ENCODE measurements around the gene CACNA1C.

Gene CACNA1C

DNA sequence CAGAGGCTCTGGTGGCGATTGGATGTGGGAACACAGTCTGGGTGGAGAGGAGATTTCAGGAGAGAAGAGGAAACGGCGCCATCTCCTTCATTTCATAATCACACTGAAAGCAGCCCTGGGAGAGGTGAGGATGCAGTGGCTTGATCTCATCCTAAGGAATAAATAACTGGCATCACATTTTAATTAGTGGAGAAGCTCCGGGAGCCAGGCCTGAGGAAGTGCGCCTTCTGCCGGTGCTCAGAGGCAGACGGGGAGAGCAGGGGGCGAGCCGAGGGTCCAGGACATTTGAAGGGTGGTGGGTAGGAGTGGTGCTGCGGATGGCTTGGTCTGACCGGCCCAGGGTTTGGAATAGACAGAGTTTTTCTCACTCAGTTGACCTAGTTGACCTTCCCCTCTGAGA, 265.0 kb downstream of the CACNA1C start:
- no peak for DNase-seq (ENCODE audit: low spot score)

DNA sequence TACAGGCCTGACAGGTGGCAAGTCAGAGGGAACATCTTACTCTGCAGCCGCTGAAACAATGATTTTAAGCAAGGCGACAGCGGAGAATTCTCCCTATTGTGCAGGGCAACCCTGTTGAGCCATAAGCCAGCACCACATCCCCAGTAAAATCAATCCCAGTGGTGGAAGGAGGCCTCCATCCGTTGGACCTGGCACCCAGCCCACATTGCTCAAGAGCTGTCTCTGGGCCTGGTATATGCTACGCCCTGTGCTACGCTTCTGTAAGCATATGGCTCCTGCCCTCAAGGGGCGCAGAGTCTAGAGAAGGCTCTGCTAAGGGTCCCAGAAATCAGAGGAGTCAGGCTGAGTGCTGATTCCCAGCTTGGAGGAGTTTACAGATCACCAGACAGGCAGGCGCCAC, 265.5 kb downstream of the CACNA1C start:
- DNase-seq (ENCODE audit: low spot score): no peak

DNA sequence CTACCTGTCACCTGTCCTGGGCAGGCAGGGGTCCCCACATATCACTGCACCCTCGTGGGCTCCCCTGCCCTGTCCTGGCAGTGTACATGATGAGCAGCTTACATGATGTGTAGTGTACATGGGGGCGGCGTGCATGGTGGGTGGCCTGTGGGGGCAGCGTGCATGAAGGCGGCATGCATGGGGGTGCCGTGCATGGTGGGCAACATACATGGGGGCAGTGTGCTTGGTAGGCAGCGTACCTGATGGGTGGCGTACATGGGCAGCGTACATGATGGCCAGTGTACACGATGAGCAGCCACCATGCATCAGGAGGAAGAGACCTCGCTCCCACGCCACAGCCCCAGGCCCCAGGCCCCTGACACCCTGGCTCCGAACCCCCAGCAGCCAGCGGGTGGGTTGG, 266.3 kb downstream of the CACNA1C start:
- no peak for DNase-seq (ENCODE audit: low spot score)

DNA sequence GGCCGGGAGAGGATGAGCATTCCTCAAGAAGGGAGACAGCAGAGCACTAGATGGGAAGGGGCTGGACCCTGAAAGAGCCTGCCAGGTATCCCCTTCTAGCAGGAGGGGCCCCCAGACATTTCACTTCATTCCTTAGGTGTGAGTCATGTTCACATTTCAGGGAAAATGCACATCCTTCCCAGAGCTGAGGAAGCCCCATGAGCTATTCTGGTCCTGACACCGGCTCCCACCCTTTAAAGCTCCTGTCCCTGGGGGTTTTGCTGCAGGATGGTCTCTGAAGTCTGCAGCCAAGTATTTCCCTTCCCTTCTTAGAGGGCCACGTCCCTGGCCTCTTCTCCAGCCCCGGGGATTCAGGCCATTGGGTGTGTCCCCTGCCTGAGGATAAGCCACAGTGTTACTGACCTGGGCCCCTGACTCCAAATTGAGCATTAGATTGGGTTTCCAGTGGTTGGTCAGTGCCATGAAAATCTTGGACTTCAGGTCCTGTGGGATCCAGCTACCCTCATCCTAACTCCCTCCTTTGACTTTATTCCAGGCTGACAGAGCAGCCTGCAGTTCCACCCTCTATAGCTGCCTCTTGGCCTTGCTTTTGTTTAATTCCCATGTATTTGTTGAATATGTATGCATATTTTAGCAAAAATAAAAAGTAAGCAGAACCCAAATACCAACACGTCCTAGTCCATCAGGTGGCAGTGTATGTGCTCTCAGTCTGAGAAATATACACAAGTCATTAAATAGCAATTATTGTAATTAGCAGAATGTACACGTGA, 267.1 kb downstream of the CACNA1C start:
- DNase-seq (ENCODE audit: low spot score): no peak

DNA sequence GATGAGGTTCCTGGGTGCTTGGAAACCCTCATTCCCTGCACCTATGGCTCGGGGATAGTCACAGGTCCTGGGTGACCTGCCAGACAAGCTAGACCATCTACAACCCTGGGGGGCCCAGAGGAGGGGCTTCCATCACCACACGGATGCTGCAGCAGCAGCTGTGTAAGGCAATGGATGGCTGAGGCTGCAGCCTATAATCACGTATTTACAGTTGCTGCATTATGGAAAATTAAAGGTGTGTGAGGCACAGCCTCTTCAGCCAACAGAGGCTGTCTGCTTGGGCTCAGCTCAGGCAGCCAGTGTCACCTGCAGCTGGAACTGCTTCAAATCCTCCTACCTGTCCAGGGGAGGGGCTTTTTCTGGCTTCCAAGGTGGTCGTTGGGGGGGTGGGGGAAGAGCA, 268.1 kb downstream of the CACNA1C start:
- no peak for DNase-seq (ENCODE audit: low spot score)

DNA sequence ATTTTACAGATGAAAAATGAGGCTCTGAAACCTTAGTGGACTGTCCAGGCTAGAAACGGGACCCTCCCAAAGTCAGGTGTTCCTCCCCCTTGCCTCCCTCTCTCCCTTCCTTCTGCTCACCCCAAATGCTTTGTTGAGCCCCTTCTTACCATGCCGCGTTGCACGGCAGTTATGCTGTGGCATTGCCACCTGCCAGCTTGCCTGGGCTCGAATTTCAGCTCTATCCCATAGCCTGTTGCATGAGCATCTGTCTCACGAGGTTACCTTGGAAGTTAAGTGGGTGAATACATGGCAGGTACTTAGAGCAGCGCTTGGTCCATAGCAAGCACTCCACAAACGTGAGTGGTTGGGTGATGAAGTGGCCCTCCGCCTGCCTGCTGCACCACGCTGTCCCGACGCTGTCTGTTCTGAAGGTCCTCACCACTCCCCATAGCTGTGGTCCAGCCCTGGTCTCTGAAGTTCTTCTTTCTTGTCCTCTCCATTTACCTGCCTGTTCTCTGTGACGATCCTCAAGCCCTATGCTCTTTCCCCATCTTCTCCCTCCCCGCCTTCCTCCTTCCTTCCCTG, 269.9 kb downstream of the CACNA1C start:
- DNase-seq (ENCODE audit: low spot score): no peak

DNA sequence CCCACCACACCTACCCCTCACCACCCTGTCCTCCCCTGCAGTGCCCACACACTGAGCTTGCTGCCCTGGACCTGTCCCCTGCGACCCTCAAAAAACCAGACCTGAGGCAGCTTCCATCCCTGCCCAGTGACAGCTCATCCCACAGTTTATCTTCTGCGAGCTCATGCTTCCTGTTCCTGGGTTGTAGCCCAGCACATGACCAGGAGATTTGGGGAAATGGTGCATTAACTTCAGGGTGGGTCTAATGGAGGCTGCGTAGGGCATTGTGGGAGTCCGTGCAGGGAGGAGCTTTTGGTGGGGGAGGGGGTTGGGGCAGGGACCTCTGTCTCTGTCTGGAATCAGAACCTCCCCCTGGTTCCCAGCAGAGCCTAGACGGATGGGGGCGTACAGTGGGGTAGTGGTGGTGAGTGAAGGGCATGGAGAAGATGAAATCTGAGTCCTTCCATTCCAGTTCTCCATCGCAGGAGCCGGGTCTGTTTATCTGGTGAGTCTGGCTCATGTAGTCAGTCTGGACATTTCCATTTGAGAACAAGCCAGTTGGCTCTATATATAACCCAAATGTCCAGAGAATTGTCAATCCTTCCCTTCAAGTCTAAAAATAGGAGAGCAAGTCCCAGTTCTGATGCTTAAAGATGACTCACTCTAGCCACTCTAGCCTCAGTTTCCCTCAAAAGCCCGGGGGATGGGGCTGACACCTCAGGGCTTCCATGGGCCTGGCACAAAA, 270.9 kb downstream of the CACNA1C start:
- DNase-seq (ENCODE audit: low spot score): no peak

DNA sequence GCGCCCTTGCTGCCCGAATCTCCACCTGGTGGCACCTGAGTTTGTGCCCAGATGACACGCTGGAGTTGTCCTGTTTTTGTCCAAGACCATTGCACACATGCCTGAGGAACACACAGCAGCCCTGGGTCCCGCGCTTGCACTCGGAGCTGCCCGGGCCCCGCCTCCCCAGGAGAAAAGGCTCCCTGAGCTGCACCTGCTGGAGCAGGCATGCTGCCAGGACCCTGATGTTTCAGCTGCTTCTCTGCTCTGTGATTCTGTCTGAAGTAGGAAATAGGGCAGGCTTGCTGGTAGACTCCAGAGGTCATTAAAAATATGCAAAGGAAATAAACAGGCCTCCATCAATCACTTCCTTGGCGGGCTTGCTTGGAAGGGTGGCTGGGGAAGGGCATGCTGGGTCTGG, 271.6 kb downstream of the CACNA1C start:
- peak; percentile 25 for DNase-seq (ENCODE audit: low spot score)

DNA sequence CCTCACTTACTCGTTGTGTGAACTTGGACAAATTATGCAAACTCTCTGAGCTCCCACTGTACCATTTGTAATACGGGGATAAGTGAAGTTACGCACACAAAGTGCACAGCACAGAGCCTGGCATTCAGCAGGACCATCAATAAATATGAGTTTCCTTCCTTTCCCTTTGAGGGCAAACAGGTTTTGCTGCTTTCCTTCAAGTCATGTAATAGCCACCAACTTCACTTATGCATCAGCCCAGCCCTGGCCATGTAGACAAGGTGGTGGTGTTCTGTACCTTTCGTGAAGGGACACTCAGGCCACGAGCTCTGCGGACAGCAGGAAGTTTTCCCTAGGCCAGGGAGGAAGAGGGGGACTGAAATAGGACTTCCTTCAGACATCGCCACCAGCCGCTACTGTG, 272.7 kb downstream of the CACNA1C start:
- DNase-seq (ENCODE audit: low spot score): no peak

DNA sequence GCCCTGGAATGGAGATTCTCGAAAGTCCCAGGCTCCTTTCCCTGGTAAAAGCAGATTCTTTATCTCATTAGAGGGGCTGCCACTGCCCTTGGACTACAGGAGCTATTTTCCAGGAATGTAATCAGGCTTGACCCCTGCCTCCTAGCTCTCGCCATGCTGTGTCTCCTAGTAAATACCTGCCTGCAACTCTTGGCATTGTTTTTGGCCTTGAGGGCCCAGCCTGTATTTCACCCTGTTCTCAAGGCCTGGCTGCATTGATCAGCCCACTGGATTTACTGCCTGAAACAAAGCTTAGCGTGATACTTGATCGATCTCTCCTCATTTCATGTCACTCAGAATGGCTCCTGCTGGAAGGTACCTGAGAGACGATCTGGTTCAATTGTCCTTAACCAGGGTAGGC, 273.7 kb downstream of the CACNA1C start:
- DNase-seq (ENCODE audit: low spot score): no peak

DNA sequence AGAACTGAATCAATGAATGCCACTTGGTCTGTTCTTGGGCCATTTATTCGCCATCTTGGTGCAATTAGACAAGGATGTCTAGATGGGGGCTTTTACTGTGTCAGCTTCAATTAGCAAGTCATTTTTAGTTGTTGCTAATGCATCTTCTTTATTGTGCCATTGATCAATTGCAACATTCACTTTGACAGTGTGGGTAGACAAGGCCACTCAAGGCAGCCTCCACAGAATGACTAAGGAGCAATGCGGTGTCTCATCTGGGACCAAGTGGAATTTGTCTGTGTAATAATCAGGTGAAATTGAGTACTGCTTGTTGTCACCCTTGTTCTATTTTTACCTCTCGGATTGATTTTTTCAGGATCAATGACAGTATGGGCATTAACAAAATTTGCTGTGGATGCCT, 275.9 kb downstream of the CACNA1C start:
- no peak for DNase-seq (ENCODE audit: low spot score)

DNA sequence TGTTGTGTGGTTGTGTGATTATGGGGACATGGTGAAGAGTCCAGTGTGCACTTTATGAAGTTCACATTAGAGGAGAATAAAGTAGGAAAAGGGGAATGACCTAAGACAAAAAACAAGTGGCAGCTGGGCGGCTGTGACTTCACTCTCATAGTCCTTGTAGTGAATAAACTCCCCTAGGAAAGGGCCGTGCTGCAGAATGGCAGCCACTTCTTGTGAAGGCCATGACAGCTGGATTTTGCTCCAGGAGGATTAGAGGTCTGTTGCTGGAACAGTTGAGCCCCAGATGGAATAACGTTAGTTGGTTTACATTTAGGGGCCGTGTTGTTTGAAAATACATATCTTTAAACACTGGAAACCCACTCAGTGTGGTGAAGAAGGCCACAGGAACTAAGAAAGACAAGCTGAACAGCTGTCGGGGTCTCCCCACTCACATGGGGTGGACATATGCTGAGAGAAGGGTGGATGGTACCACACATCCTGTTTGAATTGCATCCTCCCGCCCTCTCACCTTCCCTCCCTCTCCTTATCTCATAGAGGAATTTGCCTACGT, 276.9 kb downstream of the CACNA1C start:
- no peak for DNase-seq (ENCODE audit: low spot score)

DNA sequence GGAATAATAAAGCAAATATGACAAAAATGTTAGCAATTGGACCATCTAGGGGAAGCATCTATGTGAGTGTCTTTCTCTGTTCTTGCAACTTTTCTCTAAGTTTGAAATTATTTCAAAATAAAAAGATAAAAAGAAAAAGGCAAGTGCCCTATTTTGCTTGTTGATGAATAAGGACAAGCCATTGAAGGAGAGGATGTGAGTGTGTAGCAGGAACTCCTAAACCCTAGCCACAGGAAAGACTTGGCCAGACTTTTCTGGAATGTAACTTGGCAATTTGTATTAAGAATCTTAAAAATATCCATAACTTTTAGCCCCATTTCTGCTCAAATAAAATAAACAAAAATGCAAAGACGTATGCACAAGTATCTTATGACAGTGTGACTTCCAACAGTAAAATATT, 279.4 kb downstream of the CACNA1C start:
- DNase-seq (ENCODE audit: low spot score): no peak

DNA sequence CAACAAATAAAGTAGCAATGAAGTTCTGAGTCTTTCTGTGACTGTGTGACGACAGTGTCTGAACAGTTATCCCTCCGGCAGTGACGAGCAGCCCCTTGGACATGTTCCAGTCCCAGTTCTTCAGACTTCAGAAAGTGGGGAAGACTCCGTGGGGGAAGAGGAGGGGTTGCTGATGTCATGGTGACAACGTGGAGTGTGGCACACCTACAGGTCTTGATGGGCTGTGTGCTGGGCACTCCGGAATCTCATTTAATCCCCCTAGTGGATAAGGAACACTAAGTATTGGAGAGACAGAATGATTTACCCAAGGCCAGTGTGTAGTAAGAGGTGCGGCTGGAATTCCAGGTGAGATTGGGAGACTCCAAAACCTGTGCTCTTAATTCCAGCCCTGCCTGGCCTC, 280.2 kb downstream of the CACNA1C start:
- DNase-seq (ENCODE audit: low spot score): no peak

DNA sequence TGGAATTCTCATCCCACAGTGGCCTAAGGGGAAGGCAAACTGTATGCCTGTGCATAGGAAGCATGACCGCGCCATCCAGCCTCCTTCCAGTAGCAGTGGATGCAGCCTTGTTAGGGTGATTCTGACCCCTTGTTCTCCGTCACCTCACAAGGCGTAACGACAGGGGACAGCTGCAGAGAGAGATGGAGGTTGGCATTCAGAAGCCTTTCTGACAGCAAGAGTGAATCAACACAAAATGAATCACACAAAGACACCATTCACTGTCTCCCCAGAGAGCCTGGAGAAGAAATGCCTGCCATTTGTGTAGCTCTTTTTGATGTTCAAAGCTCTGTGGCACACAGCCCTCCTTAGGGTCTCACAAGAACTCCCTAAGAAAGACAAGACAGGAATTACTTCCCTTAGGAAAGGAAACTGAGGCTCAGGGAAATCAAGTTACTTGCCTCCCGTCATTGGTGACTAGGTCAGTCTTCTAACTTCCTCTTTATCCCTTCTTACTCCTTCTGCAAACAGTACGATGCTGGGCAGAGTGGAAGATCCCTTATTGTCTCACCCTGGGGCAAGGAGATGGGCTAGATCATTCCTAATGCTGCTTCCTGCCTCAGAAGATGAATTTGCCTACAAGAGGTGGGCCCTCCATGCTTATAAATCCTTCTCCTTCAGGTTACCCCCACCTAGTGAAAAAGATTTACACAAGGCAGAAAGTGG, 280.9 kb downstream of the CACNA1C start:
- no peak for DNase-seq (ENCODE audit: low spot score)

DNA sequence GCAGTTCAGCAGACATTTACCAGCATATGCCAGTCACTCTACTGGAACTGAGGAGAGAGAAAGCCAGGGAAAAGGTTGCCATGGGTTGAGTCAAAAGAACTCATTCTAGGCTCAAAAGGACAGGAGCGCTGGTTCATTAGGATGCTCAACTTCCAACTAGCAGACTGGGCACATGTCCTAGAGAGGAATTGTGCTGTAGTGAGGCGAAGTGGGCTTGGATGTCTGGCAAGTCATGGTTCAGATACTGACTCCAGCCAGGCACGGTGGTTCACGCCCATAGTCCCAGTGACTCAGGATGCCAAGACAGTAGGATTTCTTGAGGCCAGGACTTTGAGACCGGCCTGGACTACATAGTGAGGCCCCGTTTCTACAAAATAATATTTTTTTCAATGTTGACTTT, 281.5 kb downstream of the CACNA1C start:
- DNase-seq (ENCODE audit: low spot score): no peak

DNA sequence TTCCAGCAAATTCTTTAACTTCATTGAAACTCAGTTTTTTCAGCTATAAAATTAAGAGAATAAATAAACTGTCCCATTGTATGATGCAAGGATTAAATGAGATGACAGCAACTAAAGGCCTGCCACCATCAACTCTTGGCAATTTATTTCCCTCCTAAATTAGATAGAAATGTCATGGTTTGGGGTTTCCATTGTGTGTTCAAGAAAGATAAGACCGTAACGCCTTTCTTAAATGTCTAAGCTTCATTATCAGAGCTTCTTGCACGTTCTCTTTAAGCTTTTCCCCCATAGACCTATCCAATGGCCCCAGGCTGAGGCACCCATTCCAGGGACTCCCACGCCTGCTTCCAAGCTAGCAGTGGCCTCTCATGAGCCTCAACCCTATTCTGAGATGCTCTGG, 281.9 kb downstream of the CACNA1C start:
- no peak for DNase-seq (ENCODE audit: low spot score)

DNA sequence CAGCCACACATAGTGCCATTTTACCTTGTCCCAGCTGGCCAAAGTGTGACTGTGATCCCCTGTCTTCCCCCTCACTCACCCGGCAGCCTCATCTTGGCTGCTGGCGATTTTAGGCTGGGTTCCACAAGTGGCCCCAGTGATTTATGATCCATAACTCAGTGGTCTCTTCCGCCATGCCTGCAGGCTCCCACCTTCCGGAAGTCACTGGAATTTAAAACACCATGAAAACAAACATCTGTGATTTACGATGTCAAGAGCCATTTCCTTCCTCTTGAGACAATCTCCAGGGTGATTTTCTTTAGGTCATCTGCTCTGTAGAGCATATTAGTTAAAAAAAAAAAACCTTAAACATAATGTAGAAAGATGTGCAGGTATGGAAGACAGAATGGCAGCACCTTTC, 282.3 kb downstream of the CACNA1C start:
- DNase-seq (ENCODE audit: low spot score): no peak

DNA sequence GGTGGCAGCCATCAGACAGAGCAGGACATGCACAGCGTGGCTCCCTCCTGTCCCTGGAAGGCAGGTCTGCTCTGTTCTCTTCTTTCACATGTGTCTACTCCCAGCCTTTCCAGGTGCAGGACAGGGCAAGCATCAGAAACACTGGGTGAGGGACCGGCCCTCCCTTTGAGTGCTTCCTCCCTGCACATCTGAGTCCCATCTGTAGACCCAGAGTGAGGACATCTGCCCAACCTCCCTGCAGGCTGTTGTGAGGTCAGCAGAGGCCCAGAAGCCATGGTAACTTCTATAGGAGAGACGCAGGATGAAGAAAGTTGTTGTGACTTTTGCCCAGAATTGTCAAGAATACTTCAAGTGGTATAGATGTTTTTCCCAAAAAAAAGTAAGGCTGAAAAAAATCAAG, 282.7 kb downstream of the CACNA1C start:
- no peak for DNase-seq (ENCODE audit: low spot score)

DNA sequence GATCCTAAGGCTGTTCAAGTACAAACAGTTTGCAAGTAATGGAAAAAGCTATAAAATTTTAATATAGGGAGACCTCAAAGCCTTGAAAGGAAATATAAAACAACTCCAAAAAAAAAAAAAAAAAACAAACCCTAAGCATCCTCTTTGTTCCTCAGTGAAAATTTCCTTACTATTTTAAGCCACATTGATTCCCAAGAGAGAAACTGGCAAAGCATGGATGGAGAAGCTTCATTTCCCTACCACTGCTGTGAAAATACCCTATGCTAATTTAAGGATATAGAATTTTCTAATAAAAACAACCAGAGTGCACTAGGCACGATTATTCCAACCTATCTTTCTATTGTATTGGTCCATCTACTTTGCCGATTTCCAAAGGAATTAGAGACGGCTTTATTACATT, 283.1 kb downstream of the CACNA1C start:
- DNase-seq (ENCODE audit: low spot score): no peak

DNA sequence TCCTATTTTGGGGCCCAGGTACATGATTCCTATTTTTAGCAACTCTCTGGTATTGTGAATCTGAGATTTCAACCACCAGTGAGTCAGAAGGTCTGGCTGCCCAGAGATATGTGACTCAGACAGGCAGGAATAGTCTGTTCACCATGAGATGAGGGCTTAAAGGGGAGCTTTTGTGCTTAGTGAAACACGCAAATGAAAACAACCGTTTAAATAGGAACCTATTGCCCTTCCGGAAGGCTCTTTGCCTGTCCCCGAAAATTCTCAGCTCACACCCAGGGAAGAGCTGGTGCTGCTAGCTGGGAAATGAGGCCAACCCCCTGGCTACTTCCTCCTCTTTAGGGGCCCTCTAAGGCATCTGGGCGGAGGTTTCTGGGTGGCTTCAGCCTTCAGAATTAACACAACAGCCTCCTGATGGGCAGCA, 283.6 kb downstream of the CACNA1C start:
- DNase-seq (ENCODE audit: low spot score): no peak

All from SK-N-DZ (cell line).